ENCODE results near the gene ROR2. TPM values are rescaled to one million over a fixed set of nuclear protein-coding genes. Genes with fewer than 3 reads are reported as not detected.

The ROR2 gene
- total RNA-seq, 4 donors from 2014 or later: 35.6 to 67.6 (median 50.6) TPM

DNA sequence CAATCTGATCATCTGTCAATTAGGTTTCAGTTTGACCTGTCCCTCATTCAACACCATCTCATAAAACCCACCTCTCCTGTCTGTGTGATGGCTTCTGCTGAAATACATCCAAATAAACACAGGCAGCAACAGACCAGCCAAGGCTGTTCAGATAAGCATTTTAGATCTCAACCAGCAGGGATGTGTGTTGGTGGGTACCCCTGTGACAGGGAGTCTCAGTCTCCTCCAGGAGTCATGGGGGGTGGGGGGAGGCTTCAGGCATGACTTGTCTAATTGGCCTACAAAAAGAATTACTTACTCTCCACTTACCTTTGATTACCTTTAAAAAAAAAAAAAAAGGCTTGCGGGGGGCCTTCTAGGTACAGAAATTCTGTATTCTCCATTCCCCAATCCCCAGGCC, 65.9 kb downstream of the ROR2 start:
- intact Hi-C loops (cut with DNase I; ENCODE audit: low total_unique reads): no loop called here

GRCh38 chr9:91883503-91883902, 66.5 kb downstream of the ROR2 start:
- H3K4me1 ChIP-seq: no peaks in the 10 kb centered on the region
- no peak overlapping the region for H3K27ac ChIP-seq

More for the DNA sequence above, 65.9 kb downstream of the ROR2 start:
- no peak for TF ChIP-seq POLR2A (IDR thresholded peaks at IDR 0.05)
- TF ChIP-seq, protein P1, sequence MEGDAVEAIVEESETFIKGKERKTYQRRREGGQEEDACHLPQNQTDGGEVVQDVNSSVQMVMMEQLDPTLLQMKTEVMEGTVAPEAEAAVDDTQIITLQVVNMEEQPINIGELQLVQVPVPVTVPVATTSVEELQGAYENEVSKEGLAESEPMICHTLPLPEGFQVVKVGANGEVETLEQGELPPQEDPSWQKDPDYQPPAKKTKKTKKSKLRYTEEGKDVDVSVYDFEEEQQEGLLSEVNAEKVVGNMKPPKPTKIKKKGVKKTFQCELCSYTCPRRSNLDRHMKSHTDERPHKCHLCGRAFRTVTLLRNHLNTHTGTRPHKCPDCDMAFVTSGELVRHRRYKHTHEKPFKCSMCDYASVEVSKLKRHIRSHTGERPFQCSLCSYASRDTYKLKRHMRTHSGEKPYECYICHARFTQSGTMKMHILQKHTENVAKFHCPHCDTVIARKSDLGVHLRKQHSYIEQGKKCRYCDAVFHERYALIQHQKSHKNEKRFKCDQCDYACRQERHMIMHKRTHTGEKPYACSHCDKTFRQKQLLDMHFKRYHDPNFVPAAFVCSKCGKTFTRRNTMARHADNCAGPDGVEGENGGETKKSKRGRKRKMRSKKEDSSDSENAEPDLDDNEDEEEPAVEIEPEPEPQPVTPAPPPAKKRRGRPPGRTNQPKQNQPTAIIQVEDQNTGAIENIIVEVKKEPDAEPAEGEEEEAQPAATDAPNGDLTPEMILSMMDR (IDR thresholded peaks at IDR 0.05): no peak
- Histone ChIP-seq H3K9me3 (no peaks in the 10 kb centered on the region), H3K27me3 (no peaks in the 10 kb centered on the region), H3K4me3 (no peak overlapping the region), H3K4me1 (peaks cover 0 to 6% of the 10 kb centered on the region in 2 donors), H3K36me3 (no peaks in the 10 kb centered on the region), H3K27ac (no peak overlapping the region)
- DNase-seq: no peak

GRCh38 chr9:91882627-91883026, 67.4 kb downstream of the ROR2 start:
- intact Hi-C loops (cut with DNase I; ENCODE audit: low total_unique reads): no loop called here
- no peaks in the 10 kb centered on the region for H3K27me3 ChIP-seq

More at GRCh38 chr9:91883503-91883902, 66.5 kb downstream of the ROR2 start:
- no peaks in the 10 kb centered on the region for H3K36me3 ChIP-seq
- no peaks in the 10 kb centered on the region for H3K9me3 ChIP-seq
- TF ChIP-seq POLR2A (IDR thresholded peaks at IDR 0.05): no peak
- TF ChIP-seq, protein P1 (IDR thresholded peaks at IDR 0.05): no peak
- DNase-seq: no peak
- H3K27me3 ChIP-seq: no peaks in the 10 kb centered on the region
- intact Hi-C loops (cut with DNase I; ENCODE audit: low total_unique reads): no loop called here
- H3K4me3 ChIP-seq: no peak overlapping the region

DNA sequence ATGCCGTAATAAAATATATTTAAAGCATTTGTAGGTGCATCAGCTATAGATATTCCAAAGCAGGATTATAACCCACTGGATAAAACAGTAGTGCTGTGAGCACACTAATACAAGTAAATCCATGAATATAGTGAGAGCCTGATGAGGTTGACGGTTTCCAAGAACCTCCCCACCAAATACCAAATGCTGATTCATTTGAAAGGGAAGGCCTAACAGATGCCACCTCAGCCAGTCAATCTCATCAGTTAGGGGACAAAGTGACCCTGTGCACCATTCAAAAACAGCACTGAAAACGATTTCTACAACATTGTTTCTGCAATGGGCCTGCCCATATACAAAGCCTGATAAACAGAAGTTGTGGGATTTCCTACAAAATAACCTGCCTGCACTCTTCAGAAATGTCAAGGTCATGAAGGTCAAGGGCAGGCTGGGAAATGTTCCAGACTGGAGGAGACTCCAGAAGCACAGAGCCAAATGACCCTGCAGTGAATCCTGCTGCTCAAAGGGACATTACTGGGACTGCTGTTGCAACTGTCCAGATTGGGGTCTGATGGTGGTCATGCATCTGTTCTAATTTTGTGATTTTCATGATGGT, 69.6 kb downstream of the ROR2 start:
- no peak overlapping the region for H3K4me3 ChIP-seq
- H3K27ac ChIP-seq: no peak overlapping the region
- no peaks in the 10 kb centered on the region for H3K9me3 ChIP-seq
- intact Hi-C loops (cut with DNase I; ENCODE audit: low total_unique reads): no loop called here
- no peaks in the 10 kb centered on the region for H3K27me3 ChIP-seq
- no peaks in the 10 kb centered on the region for H3K36me3 ChIP-seq
- TF ChIP-seq, protein P1 (IDR thresholded peaks at IDR 0.05): no peak
- TF ChIP-seq POLR2A (IDR thresholded peaks at IDR 0.05): no peak
- no peaks in the 10 kb centered on the region for H3K4me1 ChIP-seq
- no peak for DNase-seq

More at GRCh38 chr9:91882627-91883026, 67.4 kb downstream of the ROR2 start:
- H3K27ac ChIP-seq: no peak overlapping the region
- DNase-seq: no peak
- H3K4me1 ChIP-seq: no peaks in the 10 kb centered on the region
- no peak overlapping the region for H3K4me3 ChIP-seq
- no peak for TF ChIP-seq POLR2A (IDR thresholded peaks at IDR 0.05)
- TF ChIP-seq, protein P1 (IDR thresholded peaks at IDR 0.05): no peak
- H3K9me3 ChIP-seq: no peaks in the 10 kb centered on the region
- no peaks in the 10 kb centered on the region for H3K36me3 ChIP-seq

DNA sequence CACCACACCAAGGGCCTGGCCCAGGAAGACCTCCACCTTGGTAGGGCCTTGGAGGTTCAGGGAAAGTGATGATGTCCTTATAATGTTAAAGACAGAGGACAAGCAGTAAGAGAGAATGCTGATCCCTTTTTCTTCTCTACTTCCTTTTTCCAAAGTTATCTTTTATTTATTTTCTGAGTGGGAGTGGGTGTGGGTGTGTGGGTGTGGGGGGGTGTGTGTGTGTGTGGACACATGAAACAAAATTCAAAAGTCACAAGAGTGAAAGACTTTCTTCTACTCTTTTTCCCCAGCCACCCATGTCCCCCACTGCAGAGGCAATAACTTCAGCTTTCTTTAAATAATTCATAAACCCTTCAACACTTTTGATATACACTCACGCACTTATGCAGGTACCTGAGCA, 70.8 kb downstream of the ROR2 start:
- intact Hi-C loops (cut with DNase I; ENCODE audit: low total_unique reads): no loop called here
- Histone ChIP-seq H3K4me3 (no peak overlapping the region), H3K27ac (no peak overlapping the region), H3K27me3 (no peaks in the 10 kb centered on the region), H3K4me1 (no peaks in the 10 kb centered on the region), H3K36me3 (no peaks in the 10 kb centered on the region), H3K9me3 (no peaks in the 10 kb centered on the region)
- TF ChIP-seq, protein P1 (IDR thresholded peaks at IDR 0.05): no peak
- no peak for TF ChIP-seq POLR2A (IDR thresholded peaks at IDR 0.05)
- DNase-seq: no peak

Data from uterus (tissue), 4 donors.